GM19240 (cell line): ENCODE measurements around the gene TPCN1.
"Not testable (repeated sequence)": the region's sequence is repeated elsewhere in the genome, so short reads cannot be mapped to it uniquely, and the experiment has no call there.

ENCODE experiments used
- DNase-seq: peaks from one replicate; pipeline ENCODE4 v3.0.0; 2011; ENCODE audit warnings: low spot score; ENCODE audit not compliant: insufficient read length

Gene TPCN1

DNA sequence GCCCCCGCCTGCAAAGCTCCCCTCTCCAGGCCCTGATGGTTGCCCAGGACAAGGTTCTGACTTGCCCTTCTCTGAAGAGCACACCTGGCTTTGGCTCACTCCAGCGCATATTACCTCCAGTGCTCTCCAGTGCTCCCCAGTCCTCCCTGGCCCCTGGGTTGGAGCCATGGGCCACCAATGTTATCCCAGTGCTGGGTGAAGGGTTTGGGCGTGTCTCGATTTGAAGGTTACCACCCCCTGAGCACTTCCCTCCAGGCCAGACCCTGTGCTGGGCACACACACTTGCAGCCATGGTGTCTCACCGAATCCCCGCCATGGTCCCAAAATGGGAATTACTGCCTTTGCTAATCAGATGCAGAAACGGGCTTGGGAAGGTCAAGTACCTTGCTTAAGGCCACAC is 24.7 kb upstream of the TPCN1 start:
- no peak for DNase-seq

DNA sequence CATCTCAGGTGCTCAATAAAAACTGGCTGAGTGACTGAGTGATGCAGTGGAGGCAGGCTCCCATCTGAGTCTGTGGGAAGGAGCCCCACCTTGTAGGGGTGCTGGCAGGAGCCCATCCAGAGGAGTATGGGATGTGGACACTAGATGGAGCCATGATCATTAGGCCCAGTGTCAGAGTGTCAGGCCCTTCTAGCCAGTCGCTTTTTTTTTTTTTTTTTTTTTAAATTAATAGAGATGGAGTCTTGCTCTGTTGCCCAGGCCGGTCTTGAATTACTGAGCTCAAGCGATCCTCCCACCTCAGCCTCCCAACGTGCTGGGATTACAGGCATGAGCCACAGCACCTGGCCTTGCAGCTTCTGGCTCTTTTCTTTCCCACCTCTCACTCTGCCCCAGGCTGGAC is 24.3 kb upstream of the TPCN1 start:
- peak; percentile 93 for DNase-seq

DNA sequence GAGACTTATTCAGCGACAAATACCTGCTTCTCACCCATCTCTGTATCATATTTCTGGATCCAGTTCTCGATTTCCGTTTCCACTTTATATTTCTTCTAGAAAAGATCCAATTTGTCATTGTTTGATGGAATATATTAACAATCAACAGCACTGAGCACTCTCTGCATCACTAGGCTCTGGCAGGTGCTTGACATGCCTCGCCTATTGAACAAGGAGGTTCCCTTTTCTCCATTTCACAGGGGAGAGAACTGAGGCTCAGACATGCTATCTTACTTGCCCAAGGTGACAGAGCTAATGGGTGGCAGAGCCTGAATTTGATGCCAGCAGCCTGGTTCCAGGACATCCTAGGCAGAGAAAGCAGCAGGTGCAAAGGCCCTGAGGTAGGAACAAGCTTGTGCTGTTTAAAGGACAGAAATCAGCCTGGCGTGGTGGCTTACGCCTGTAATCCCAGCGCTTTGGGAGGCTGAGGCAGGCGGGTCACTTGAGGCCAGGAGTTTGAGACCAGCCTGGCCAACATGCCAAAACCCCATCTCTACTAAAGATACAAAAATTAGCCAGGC is 23.7 kb upstream of the TPCN1 start:
- DNase-seq, result no peak

DNA sequence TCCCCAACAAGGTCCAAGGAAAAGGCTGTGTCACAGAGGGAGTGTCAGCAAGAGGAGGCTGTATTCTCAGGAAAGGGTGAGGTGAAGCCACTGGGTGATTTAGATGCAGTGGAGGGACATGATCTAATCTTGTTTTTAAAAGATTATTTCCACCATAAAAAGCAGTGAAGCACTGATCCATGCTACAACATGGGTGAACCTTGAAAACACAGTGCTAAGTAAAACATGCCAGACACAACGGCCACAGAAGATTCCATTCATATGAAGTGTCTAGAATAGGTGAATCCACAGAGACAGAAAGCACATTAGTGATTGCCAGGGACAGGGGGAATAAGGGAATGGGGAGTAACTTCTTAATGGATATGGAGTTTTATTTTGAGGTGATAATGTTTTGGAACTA is 23.0 kb upstream of the TPCN1 start:
- DNase-seq, result no peak

DNA sequence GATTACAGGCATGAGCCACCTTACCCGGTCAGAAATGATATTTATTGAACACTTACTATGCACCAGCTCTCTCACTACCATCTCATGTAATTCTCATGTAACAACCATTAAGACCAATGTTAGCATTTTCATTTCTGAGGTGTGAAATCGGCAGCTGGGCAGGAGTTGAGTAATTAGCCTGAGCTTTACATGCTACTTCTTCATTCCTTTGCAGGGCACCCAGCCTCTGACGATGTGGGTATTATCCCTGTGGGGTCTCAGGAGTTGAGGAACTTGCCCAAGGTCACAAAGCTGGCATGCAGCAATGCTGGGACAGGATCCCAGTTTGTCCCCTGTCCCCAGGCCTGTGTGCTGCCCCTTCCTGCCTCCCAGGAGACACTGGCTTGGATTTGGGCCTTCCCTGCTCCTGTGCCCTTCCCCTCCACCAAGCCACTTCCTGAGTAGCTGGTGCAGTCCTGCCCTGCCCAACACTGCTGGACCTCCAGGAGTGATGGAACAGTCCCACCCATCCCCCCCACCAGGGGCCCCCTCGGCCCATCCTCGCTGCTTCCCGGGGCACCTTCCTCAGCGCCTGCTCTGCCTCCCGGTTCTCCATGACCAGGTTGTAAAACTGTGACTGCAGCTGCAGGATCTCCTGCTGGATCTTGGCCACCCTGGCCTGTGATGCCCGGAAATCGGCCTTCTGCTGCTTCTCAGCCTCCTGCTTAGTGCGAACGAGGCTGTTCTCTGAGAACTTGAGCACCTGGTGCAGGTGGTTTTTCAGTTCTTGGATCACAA is 21.1 kb upstream of the TPCN1 start:
- no peak for DNase-seq

- no peak for DNase-seq
Observed at GRCh38 chr12:113201187-113202177, 19.8 kb upstream of the TPCN1 start.

GRCh38 chr12:113202300-113203075 is 18.8 kb upstream of the TPCN1 start:
- DNase-seq, result no peak

DNA sequence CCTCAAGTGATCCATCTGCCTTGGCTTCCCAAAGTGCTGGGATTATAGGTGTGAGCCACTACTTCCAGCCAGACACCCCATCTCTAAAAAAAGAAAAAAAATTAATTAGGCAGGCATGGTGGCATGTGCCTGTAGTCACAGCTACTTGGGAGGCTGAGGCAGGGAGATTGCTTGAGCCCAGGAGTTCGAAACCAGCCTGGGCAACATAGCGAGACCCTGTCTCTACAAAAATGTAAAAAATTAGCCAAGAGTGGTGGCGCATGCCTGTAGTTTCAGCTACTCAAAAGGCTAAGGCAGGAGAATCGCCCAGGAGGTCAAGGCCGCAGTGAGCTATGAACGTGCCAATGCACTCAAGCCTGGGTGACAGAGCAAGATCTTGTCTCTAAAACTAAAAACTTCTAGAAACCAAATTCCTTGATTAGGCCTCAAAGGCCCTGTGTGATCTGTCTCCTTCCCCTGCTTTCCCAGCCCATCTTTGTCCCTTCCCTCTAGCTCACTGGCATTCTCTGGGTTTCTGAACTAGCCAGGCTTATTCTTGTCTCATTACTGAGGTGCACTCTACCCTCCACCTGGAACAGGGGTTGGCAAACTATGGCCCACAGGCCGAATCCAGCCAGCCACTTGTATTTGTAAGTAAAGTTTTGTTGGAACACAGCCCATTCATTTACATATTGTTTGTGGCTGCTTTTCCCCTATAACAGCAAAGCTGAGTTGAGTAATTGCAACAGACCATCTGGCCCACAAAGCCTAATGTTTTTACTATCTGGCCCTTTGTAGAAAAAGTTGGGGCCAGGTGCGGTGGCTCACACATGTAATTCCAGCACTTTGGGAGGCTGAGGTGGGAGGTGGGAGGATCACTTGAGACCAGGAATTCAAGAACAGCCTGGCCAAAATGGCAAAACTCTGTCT is 17.2 kb upstream of the TPCN1 start:
- no peak for DNase-seq

- no peak for DNase-seq
Observed at GRCh38 chr12:113204804-113205203, 16.5 kb upstream of the TPCN1 start.

DNA sequence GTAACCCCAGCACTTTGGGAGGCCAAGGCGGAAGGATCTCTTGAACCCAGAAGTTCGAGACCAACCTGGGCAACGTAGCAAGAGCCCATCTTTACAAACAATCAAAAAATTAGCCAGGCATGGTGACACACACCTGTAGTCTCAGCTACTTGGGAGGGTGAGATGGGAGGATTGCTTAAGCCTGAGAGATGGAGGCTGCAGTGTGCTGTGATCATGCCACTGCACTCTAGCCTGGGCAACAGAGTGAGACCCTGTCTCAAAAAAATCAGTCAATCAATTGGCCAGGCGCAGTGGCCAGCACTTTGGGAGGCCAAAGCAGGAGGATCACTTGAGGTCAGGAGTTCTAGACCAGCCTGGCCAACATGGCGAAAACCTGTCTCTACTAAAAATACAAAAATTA is 14.5 kb upstream of the TPCN1 start:
- not testable (repeated sequence) for DNase-seq

GRCh38 chr12:113207613-113208040 is 13.6 kb upstream of the TPCN1 start:
- DNase-seq, result no peak

DNA sequence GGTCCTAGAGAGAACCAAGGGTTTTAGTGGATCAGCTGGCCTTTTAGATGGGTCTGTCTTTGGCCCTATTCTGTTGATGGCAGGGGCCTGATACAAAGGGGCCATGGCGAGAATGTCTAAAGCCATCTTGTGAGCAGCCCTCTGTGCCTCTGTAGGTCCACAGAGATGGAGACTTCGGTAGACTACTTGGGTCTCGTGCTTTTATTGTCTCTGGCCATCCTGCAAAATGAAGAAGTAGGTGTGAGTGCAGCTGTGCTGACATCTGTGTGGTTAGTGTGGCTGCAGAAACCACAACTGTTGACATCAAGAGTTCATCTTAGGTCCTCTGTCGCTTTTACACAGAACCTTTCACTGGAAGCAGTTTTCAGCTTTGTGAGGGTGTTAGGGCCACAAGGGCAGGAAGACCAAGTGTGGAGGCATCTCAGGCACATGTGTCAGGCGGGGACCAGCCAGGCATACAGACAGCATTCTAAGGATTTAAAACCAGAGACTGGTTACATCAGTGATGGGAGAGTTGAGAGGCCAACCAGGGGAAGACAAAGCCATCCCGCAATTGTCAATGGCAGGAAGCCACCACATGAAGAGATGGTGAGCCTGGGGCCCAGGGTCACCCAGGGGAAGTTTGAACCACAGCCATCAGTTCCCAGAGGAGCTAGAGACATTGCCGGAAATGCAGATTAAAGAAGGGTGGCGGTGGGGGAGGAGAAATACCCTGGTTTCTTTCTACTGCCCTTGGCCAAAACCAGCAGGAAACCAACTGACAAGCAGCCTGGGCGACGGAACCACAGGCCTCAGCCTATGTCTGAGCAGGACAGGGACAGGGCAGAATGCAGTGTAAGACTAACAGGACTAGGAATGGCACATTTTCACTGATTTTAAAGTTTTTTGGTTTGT is 13.0 kb upstream of the TPCN1 start:
- DNase-seq, result peak; percentile 79

DNA sequence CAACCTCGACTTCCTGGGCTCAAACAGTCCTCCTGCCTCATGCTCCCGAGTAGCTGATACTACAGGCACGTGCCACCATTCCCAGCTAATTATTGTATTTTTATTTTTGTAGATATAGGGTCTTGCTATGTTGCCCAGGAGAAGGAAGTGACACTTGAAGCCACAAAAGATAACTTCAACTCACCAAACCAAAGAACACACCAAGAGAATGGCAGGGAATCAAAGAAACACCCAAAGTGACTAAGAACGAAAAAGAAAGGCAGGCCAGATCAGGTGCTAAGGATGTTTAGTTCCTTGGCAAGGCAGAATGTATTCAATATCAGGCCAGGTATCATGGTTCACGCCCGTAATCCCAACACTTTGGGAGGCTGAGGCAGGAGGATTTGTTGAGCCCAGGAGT is 10.1 kb upstream of the TPCN1 start:
- DNase-seq, result no peak

- DNase-seq, result no peak
Observed at GRCh38 chr12:113214895-113215400, 6.3 kb upstream of the TPCN1 start.

DNA sequence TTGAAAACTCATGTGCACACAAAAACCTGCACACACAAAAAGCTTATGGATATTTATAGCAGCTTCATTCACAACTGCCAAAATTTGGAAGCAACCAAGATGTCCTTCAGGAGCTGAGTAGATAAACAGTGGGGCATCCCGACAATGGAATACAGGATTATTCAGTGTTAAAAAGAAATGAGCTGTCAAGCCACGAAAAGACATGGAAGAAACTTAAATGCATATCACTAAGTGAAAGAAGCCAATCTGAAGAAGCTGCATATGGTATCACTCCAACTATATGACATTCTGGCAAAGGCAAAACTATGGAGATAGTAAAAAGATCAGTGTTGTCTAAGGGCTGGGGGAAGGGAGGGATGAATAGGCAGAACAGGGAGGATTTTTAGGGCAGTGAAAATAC is 5.2 kb upstream of the TPCN1 start:
- no peak for DNase-seq

GRCh38 chr12:113220593-113221180 is 577 bp upstream of the TPCN1 start:
- no peak for DNase-seq

DNA sequence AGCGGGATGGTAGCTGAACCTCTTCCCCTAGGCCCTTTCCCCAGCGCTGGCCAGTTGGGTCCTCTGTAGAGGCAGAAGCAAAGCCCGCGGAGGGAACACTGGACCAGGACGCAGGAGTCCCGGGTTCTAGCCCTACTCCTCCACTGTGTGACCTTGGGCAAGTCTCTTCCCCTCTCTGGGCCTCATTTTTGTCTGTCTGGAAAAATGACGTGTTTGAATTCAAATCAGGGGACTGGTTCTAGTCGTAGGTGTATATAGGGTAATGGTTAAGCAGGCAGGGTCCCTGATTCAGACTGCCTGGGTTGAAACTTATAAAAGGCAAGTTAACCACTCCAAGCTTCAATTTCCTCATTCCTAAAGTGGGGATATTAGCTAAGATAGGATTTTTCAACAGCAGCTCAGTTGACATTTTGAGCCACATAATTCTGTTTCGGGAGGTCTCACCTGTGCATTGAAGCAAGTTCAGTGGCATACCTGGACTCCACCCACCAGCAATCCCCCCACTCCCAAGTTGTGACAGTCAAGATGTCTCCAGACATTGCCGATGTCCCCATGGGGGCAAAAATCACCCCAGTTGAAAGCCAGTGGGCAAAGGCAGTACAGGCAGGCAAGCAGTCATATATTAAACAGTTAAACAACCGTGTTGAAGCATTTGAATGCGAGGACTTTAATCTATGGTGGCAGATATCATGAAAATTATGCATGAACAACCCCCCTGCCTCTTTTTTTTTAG is 899 bp downstream of the TPCN1 start:
- DNase-seq, result no peak
